HG03354 (cell line): ENCODE measurements around the gene STK24.
"Not testable (repeated sequence)": the region's sequence is repeated elsewhere in the genome, so short reads cannot be mapped to it uniquely, and the experiment has no call there.

Source experiments
- ATAC-seq: cut with Tn5 transposase; IDR thresholded peaks from one replicate; pipeline ENCODE4 v1.9.1; 2021; ENCODE audit warnings: mild to moderate bottlenecking; ENCODE audit not compliant: unreplicated experiment, poor library complexity, severe bottlenecking

The STK24 gene

GRCh38 chr13:98576963-98577835 lies at the start of gene STK24:
TSS of gene STK24 (minus strand) at chr13:98577107. CDS start at chr13:98576786, 321 bp downstream.
- peak; percentile 75 for ATAC-seq

- ATAC-seq = no peak
These were observed 49.5 kb upstream of the STK24 start for GRCh38 chr13:98626298-98626935.

- ATAC-seq = not testable (repeated sequence)
These were observed 47.7 kb upstream of the STK24 start for GRCh38 chr13:98624589-98624988.

GRCh38 chr13:98622931-98623331 lies 46.0 kb upstream of the STK24 start:
- ATAC-seq = no peak

- ATAC-seq = no peak
These were observed 42.6 kb upstream of the STK24 start for GRCh38 chr13:98619556-98619955.

DNA sequence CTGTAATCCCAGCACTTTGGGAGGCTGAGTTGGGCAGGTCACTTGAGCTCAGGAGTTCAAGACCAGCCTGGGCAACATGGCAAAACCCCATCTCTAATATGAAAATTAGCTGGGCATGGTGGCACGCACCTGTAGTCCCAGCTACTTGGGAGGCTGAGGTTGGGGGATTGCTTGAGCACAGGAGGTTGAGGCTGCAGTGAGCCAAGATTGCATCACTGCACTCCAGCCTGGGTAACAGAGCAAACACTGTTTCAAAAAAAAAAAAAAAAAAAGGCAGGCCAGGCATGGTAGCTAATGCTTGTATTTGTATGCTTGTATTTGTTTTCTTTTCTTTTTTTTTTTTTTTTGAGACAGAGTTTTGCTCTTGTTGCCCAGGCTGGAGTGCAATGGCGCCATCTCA lies 38.7 kb upstream of the STK24 start:
- ATAC-seq = not testable (repeated sequence)

GRCh38 chr13:98613591-98613990 lies 36.7 kb upstream of the STK24 start:
- no peak for ATAC-seq

DNA sequence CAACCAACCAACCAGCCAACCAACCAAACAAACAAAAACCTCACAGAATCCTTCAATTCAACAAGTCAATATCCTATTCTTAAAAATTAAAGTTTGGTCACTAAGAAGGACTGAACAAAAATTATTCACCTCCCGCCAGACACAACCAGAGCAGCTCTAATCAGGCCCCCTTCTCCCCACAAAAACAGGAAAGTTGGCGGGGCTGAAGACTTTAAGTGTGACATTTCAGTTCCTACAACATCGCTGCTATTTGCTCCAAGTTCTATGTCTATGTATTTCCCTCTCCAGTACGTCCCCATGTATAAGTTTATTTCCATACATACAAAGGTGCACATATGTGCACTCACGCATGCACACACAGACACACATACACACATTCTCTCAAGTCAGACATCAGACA lies 32.8 kb upstream of the STK24 start:
- no peak for ATAC-seq

DNA sequence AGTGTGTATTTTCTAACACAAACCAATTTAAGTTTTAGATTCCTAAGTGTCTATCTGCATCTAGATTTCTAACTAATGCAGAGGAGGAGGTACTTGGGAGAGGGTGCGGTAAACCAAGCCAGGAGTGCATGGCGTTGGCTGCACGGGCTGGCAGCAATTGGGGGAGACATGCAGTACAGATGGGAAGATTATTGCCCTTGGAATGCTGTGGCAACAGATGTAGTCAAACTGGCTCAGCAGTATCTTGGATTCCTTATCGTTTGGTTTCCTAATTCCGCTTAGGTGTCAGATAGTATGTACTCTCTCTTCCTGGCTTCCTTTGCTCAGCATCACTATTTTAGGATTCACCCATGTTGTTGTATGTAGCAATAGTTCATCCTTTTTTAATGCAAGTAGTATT lies 29.4 kb upstream of the STK24 start:
- no peak for ATAC-seq

GRCh38 chr13:98599502-98600328 lies 22.8 kb upstream of the STK24 start:
- no peak for ATAC-seq

GRCh38 chr13:98598043-98598442 lies 21.1 kb upstream of the STK24 start:
- ATAC-seq = no peak

- ATAC-seq = no peak
These were observed 18.2 kb upstream of the STK24 start for GRCh38 chr13:98595134-98595533.

DNA sequence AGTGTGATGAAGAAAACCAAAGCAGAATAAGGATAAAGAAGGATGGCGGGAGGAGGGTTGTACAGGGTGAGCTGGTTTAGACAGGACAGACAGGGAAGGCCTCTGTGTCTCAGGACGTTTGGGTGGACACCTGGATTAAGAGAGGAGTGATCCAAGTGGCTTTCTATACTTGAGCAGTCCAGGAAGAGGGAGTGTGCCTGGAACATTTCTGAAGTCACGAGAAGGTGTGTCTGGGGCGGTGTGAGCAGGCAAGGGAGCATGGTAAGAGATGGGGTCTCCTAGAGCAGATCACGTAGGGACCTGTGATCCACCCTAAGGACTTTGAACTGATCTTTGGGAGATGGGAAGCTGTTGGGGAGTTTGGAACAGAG lies 15.4 kb upstream of the STK24 start:
- no peak for ATAC-seq

GRCh38 chr13:98591721-98592361 lies 14.9 kb upstream of the STK24 start:
- no peak for ATAC-seq

DNA sequence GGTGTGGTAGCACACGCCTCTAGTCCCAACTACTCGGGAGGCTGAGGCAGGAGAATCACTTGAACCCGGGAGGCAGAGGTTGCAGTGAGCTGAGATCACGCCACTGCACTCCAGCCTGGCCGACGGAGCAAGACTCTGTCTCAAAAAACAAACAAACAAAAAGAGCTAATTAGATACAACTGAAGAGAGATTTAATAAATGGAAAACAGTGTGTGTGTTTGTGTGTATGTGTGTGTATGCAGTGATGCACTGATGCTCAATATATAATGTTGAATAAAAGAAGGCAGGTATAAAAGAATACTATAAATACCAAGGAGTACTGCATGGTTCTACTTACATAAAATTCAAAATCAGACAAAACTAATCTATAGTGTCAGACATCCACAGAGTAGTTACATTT lies 13.6 kb upstream of the STK24 start:
- not testable (repeated sequence) for ATAC-seq

DNA sequence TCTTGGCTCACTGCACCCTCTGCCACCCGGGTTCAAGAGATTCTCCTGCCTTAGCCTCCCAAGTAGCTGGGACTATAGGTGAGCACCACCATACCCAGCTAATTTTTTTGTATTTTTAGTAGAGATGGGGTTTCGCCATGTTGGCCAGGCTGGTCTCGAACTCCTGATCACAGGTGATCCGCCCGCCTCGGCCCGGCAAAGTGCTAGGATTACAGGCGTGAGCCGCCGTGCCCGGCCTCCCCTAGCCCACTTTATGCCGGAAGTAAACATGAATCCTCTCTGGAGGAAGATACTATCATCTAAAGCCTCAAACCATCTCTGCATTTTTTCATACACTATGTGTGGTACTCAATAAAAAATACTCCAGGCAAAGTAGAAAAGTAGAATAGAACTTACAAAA lies 12.6 kb upstream of the STK24 start:
- not testable (repeated sequence) for ATAC-seq

- no peak for ATAC-seq
These were observed 9.8 kb upstream of the STK24 start for GRCh38 chr13:98586400-98587345.

GRCh38 chr13:98585946-98586345 lies 9.0 kb upstream of the STK24 start:
- no peak for ATAC-seq

GRCh38 chr13:98585398-98585754 lies 8.5 kb upstream of the STK24 start:
- ATAC-seq = no peak
